GM12878 (cell line): ENCODE data around the gene SEC23IP. TPM values are rescaled to one million over a fixed set of nuclear protein-coding genes. Genes with fewer than 3 reads are reported as not detected.
A peak's percentile ranks its signal among the peaks of the same experiment; 100 is the strongest.

Experiments
- ATF2 ChIP-seq: IDR thresholded peaks from 2 replicates; pipeline ENCODE4 v1.6.1; 2012; ENCODE audit warnings: low read length, inconsistent platforms
- CHD4 ChIP-seq: fragments of 200-600 bp; sonication (generic); IDR thresholded peaks from 2 replicates; pipeline ENCODE4 v1.6.1; 2016; ENCODE audit warnings: mild to moderate bottlenecking
- CTCF ChIP-seq, 3 experiments: IDR thresholded peaks in 2 of 3; conservative IDR thresholded peaks in 1 of 3; 2 replicates each; pipeline ENCODE4 v1.5.1; 2011; ENCODE audit warnings: low read depth in 3 of 3, low read length in 3 of 3, mild to moderate bottlenecking in 3 of 3, control low read depth in 2 of 3, moderate library complexity in 2 of 3, inconsistent platforms in 1 of 3, mixed read lengths in 1 of 3; ENCODE audit not compliant: control insufficient read depth in 2 of 3, insufficient read depth in 1 of 3; ENCODE audit errors: extremely low read depth in 1 of 3
- GATAD2B ChIP-seq: fragments of 450-650 bp; conservative IDR thresholded peaks from 2 replicates; pipeline ENCODE4 v1.6.1; 2017; ENCODE audit warnings: low read depth, mild to moderate bottlenecking, moderate library complexity
- IRF4 ChIP-seq: IDR thresholded peaks from 2 replicates; pipeline ENCODE4 v1.6.1; 2011; ENCODE audit warnings: low read depth, low read length
- JUNB ChIP-seq: IDR thresholded peaks from 2 replicates; pipeline ENCODE4 v1.6.1; 2016; ENCODE audit warnings: antibody characterized with exemption, mild to moderate bottlenecking
- MEF2B ChIP-seq: fragments of 450-650 bp; IDR thresholded peaks from 2 replicates; pipeline ENCODE4 v1.6.1; 2018; ENCODE audit warnings: mild to moderate bottlenecking, moderate library complexity; ENCODE audit not compliant: partially characterized antibody, poor library complexity, severe bottlenecking
- SKIL ChIP-seq: fragments of 450-650 bp; IDR thresholded peaks from 2 replicates; pipeline ENCODE4 v1.6.1; 2017; ENCODE audit warnings: mild to moderate bottlenecking, low read depth, inconsistent platforms; ENCODE audit not compliant: poor library complexity, severe bottlenecking
- SREBF2 ChIP-seq: IDR thresholded peaks from 2 replicates; pipeline ENCODE4 v1.6.1; 2012; ENCODE audit warnings: mild to moderate bottlenecking, low read length
- TCF12 ChIP-seq: IDR thresholded peaks from 2 replicates; pipeline ENCODE4 v1.6.1; 2011; ENCODE audit warnings: low read depth, mild to moderate bottlenecking, low read length
- polyA plus RNA-seq, 11 experiments: library from polyadenylated mRNA; depleted of rRNA in 4 of 11; unstranded in 6 of 11; stranded (reverse) in 5 of 11; fragments of >200 nt; fragmentation: Nextera tagmentation in 4 of 11; fragmentation: Illumina TruSeq in 1 of 11; extraction: Ambion mirVana in 4 of 11; extraction: Trizol in 1 of 11; gene quantifications; 1 replicate in 1 of 11; 2 replicates in 10 of 11; pipeline versions ENCODE4 v1.2.1 to v1.2.3, GENCODE V29; 2011 to 2016; ENCODE audit warnings: inconsistent platforms in 2 of 11, missing spikeins in 2 of 11, low read depth in 1 of 11
- total RNA-seq, 4 experiments: library from RNA; depleted of rRNA in 3 of 4; stranded (reverse); fragments of >200 nt in 3 of 4; fragmentation: Illumina TruSeq in 1 of 4; extraction: Trizol in 1 of 4; gene quantifications; 2 replicates each; pipeline versions ENCODE4 v1.2.1 to v1.2.3, GENCODE V29; 2013 to 2021
- TF ChIP-seq, protein P1 (sequence below): fragments of 450-650 bp; formaldehyde crosslinking; IDR thresholded peaks from 2 replicates; pipeline ENCODE4 v1.4.0; 2020; ENCODE audit warnings: mild to moderate bottlenecking, moderate library complexity
- TF ChIP-seq, protein P2 (sequence below): fragments of 450-650 bp; IDR thresholded peaks from 2 replicates; pipeline ENCODE4 v1.6.1; 2018; ENCODE audit warnings: borderline replicate concordance, mild to moderate bottlenecking; ENCODE audit not compliant: partially characterized antibody

The SEC23IP gene
- total and polyA plus RNA-seq, 10 of the 15 experiments (the other 5 are each of a cell fraction or from before 2014, with no cell fraction given): 15.1 to 82.5 (median 36.0) TPM

- TF ChIP-seq, protein P1, sequence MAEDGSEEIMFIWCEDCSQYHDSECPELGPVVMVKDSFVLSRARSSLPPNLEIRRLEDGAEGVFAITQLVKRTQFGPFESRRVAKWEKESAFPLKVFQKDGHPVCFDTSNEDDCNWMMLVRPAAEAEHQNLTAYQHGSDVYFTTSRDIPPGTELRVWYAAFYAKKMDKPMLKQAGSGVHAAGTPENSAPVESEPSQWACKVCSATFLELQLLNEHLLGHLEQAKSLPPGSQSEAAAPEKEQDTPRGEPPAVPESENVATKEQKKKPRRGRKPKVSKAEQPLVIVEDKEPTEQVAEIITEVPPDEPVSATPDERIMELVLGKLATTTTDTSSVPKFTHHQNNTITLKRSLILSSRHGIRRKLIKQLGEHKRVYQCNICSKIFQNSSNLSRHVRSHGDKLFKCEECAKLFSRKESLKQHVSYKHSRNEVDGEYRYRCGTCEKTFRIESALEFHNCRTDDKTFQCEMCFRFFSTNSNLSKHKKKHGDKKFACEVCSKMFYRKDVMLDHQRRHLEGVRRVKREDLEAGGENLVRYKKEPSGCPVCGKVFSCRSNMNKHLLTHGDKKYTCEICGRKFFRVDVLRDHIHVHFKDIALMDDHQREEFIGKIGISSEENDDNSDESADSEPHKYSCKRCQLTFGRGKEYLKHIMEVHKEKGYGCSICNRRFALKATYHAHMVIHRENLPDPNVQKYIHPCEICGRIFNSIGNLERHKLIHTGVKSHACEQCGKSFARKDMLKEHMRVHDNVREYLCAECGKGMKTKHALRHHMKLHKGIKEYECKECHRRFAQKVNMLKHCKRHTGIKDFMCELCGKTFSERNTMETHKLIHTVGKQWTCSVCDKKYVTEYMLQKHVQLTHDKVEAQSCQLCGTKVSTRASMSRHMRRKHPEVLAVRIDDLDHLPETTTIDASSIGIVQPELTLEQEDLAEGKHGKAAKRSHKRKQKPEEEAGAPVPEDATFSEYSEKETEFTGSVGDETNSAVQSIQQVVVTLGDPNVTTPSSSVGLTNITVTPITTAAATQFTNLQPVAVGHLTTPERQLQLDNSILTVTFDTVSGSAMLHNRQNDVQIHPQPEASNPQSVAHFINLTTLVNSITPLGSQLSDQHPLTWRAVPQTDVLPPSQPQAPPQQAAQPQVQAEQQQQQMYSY (CRISPR knock-in tag): 0 out of 2 replicates have a peak, but pooled peaks have one; percentile 27
- TF ChIP-seq TCF12 (peak; percentile 41; the same call in 1 of the 2 replicates), ATF2 (no peak), IRF4 (0 out of 2 replicates have a peak, but pooled peaks have one; percentile 15), SREBF2 (peak; percentile 32; the same call in 1 of the 2 replicates), SKIL (no peak), CHD4 (no peak), CTCF (IDR thresholded peaks at IDR 0.05 in 2 of 3, conservative IDR thresholded peaks at IDR 0.05 in 1 of 3; ENCODE audit: control insufficient read depth in 2 of 3, extremely low read depth in 1 of 3, insufficient read depth in 1 of 3, low read depth in 3 of 3, low read length in 3 of 3) (no peak), GATAD2B (peak; percentile 80; the same call in 1 of the 2 replicates), JUNB (no peak), MEF2B (peak; percentile 39)
- TF ChIP-seq, protein P2, sequence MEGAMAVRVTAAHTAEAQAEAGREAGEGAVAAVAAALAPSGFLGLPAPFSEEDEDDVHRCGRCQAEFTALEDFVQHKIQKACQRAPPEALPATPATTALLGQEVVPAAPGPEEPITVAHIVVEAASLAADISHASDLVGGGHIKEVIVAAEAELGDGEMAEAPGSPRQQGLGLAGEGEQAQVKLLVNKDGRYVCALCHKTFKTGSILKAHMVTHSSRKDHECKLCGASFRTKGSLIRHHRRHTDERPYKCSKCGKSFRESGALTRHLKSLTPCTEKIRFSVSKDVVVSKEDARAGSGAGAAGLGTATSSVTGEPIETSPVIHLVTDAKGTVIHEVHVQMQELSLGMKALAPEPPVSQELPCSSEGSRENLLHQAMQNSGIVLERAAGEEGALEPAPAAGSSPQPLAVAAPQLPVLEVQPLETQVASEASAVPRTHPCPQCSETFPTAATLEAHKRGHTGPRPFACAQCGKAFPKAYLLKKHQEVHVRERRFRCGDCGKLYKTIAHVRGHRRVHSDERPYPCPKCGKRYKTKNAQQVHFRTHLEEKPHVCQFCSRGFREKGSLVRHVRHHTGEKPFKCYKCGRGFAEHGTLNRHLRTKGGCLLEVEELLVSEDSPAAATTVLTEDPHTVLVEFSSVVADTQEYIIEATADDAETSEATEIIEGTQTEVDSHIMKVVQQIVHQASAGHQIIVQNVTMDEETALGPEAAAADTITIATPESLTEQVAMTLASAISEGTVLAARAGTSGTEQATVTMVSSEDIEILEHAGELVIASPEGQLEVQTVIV: peak; percentile 60
Measured at GRCh38 chr10:119892188-119893065, at the start of gene SEC23IP (continued).
